H9 (cell line): ENCODE results near the gene COA6. TPM values are rescaled to one million over a fixed set of nuclear protein-coding genes. Genes with fewer than 3 reads are reported as not detected.
A peak's percentile ranks its signal among the peaks of the same experiment; 100 is the strongest.

Experiments
- DNase-seq: peaks from one replicate; pipeline ENCODE4 v3.0.0-alpha.2; 2017
- H2AFZ ChIP-seq: one replicate; pipeline ENCODE4 v1.6.1; 2013; ENCODE audit warnings: mild to moderate bottlenecking, low read length, control low read depth, moderate library complexity
- H2AK5ac ChIP-seq: 2 replicates; pipeline ENCODE4 v1.6.1; 2013; ENCODE audit warnings: low read length, control low read depth, mixed read lengths; ENCODE audit not compliant: insufficient read length
- H2BK120ac ChIP-seq: one replicate; pipeline ENCODE4 v1.6.1; 2013; ENCODE audit warnings: low read depth, mild to moderate bottlenecking, low read length, control low read depth, inconsistent platforms; ENCODE audit not compliant: poor library complexity, severe bottlenecking
- H2BK12ac ChIP-seq: 2 replicates; pipeline ENCODE4 v1.6.1; 2013; ENCODE audit warnings: low read length, control low read depth, mixed read lengths, low read depth; ENCODE audit not compliant: insufficient read length
- H2BK15ac ChIP-seq: 2 replicates; pipeline ENCODE4 v1.6.1; 2013; ENCODE audit warnings: low read depth, low read length, control low read depth
- H2BK20ac ChIP-seq: one replicate; pipeline ENCODE4 v1.6.1; 2013; ENCODE audit warnings: low read depth, mild to moderate bottlenecking, low read length, control low read depth, inconsistent platforms; ENCODE audit not compliant: poor library complexity, severe bottlenecking
- H2BK5ac ChIP-seq: 2 replicates; pipeline ENCODE4 v1.6.1; 2013; ENCODE audit warnings: low read length, control low read depth, mixed read lengths; ENCODE audit not compliant: insufficient read length
- H3K14ac ChIP-seq: 2 replicates; pipeline ENCODE4 v1.6.1; 2013; ENCODE audit warnings: low read length, control low read depth; ENCODE audit not compliant: insufficient read depth
- H3K18ac ChIP-seq: 2 replicates; pipeline ENCODE4 v1.6.1; 2013; ENCODE audit warnings: low read depth, mild to moderate bottlenecking, mixed read lengths, low read length, control low read depth; ENCODE audit not compliant: insufficient read length
- H3K23ac ChIP-seq: 2 replicates; pipeline ENCODE4 v1.6.1; 2013; ENCODE audit warnings: low read length, control low read depth, mixed read lengths, low read depth; ENCODE audit not compliant: insufficient read length
- H3K23me2 ChIP-seq: 2 replicates; pipeline ENCODE4 v1.6.1; 2013; ENCODE audit warnings: low read depth, mild to moderate bottlenecking, mixed read lengths, low read length, control low read depth; ENCODE audit not compliant: insufficient read length, poor library complexity, severe bottlenecking
- H3K27ac ChIP-seq: 2 replicates; pipeline ENCODE4 v1.5.1; 2013; ENCODE audit warnings: low read length, control low read depth, mixed read lengths, low read depth; ENCODE audit not compliant: insufficient read length
- H3K27me3 ChIP-seq: 2 replicates; pipeline ENCODE4 v1.6.1; 2013; ENCODE audit warnings: low read length, control low read depth, inconsistent platforms; ENCODE audit not compliant: insufficient read depth
- H3K4ac ChIP-seq: 2 replicates; pipeline ENCODE4 v1.6.1; 2013; ENCODE audit warnings: low read depth, mild to moderate bottlenecking, control low read depth, inconsistent platforms, low read length, moderate library complexity
- H3K4me1 ChIP-seq: 2 replicates; pipeline ENCODE4 v1.6.1; 2013; ENCODE audit warnings: low read length, control low read depth, inconsistent platforms; ENCODE audit not compliant: insufficient read depth
- H3K4me2 ChIP-seq: 2 replicates; pipeline ENCODE4 v1.6.1; 2013; ENCODE audit warnings: low read length, control low read depth, mixed read lengths; ENCODE audit not compliant: insufficient read length, insufficient read depth
- H3K56ac ChIP-seq: 2 replicates; pipeline ENCODE4 v1.6.1; 2013; ENCODE audit warnings: low read depth, mild to moderate bottlenecking, mixed read lengths, low read length, control low read depth; ENCODE audit not compliant: insufficient read length
- H3K79me1 ChIP-seq: 2 replicates; pipeline ENCODE4 v1.6.1; 2013; ENCODE audit warnings: low read depth, mild to moderate bottlenecking, moderate library complexity, low read length, control low read depth, inconsistent platforms; ENCODE audit not compliant: insufficient read depth, poor library complexity, severe bottlenecking
- H3K79me2 ChIP-seq: 2 replicates; pipeline ENCODE4 v1.6.1; 2013; ENCODE audit warnings: low read length, control low read depth, inconsistent platforms; ENCODE audit not compliant: insufficient read depth
- H3K9ac ChIP-seq: 2 replicates; pipeline ENCODE4 v1.6.1; 2013; ENCODE audit warnings: low read length, control low read depth, mixed read lengths; ENCODE audit not compliant: insufficient read length; ENCODE audit errors: extremely low read depth
- H3K9me3 ChIP-seq: one replicate; pipeline ENCODE4 v1.6.1; 2013; ENCODE audit warnings: low read depth, low read length, inconsistent platforms; ENCODE audit not compliant: control insufficient read depth
- H3T11ph ChIP-seq: one replicate; pipeline ENCODE4 v1.6.1; 2013; ENCODE audit warnings: mild to moderate bottlenecking, low read length, control low read depth, inconsistent platforms
- H4K20me1 ChIP-seq: one replicate; pipeline ENCODE4 v1.6.1; 2013; ENCODE audit not compliant: control insufficient read depth, insufficient read length, insufficient read depth
- H4K5ac ChIP-seq: 2 replicates; pipeline ENCODE4 v1.6.1; 2013; ENCODE audit warnings: low read depth, mild to moderate bottlenecking, mixed read lengths, low read length, control low read depth; ENCODE audit not compliant: insufficient read length
- H4K8ac ChIP-seq: replicated peaks from 2 replicates; pipeline ENCODE4 v1.6.1; 2013; ENCODE audit warnings: low read length, control low read depth, mixed read lengths, low read depth; ENCODE audit not compliant: insufficient read length
- H4K91ac ChIP-seq: 2 replicates; pipeline ENCODE4 v1.6.1; 2013; ENCODE audit warnings: low read depth, mild to moderate bottlenecking, moderate library complexity, mixed read lengths, low read length, control low read depth; ENCODE audit not compliant: insufficient read length
- H3K27ac Mint-ChIP-seq, 3 experiments: 2 replicates in 2 of 3; 3 replicates in 1 of 3; pipeline ENCODE4 v1.8.0; 2020 to 2021; ENCODE audit warnings: mixed read lengths in 3 of 3, mild to moderate bottlenecking in 1 of 3, moderate library complexity in 1 of 3
- H3K27me3 Mint-ChIP-seq: 2 replicates; pipeline ENCODE4 v1.8.0; 2021; ENCODE audit warnings: low read depth, mild to moderate bottlenecking, moderate library complexity, mixed read lengths
- H3K36me3 Mint-ChIP-seq, 3 experiments: 2 replicates in 2 of 3; 3 replicates in 1 of 3; pipeline ENCODE4 v1.8.0; 2020 to 2021; ENCODE audit warnings: low read depth in 3 of 3, mixed read lengths in 3 of 3; ENCODE audit not compliant: insufficient read depth in 1 of 3
- H3K4me1 Mint-ChIP-seq, 2 experiments: 2 replicates each; pipeline ENCODE4 v1.8.0; 2020; ENCODE audit warnings: mixed read lengths in 2 of 2
- H3K4me3 Mint-ChIP-seq, 2 experiments: 2 replicates in 1 of 2; 3 replicates in 1 of 2; pipeline ENCODE4 v1.8.0; 2020 to 2021; ENCODE audit warnings: mild to moderate bottlenecking in 2 of 2, mixed read lengths in 2 of 2, moderate library complexity in 1 of 2
- H3K9me3 Mint-ChIP-seq, 2 experiments: 2 replicates in 1 of 2; 3 replicates in 1 of 2; pipeline ENCODE4 v1.8.0; 2020; ENCODE audit warnings: mild to moderate bottlenecking in 2 of 2, mixed read lengths in 2 of 2, moderate library complexity in 1 of 2
- WGBS: extraction: QIAGEN DNeasy Blood & Tissue Kit; methylation state at CpG from one replicate; pipeline ENCODE4 v1.1.7; 2013; ENCODE audit warnings: missing lambda C conversion rate, low lambda C conversion rate, mixed read lengths; ENCODE audit not compliant: insufficient read length; ENCODE audit errors: extremely low coverage; 5-methylcytosine and 5-hydroxymethylcytosine counted together
- total RNA-seq: library from RNA; stranded (reverse); gene quantifications from 2 replicates; pipeline ENCODE4 v1.2.1, GENCODE V29; 2021
- TF ChIP-seq, protein P1 (sequence below): fragments of 200-600 bp; sonication (generic); conservative IDR thresholded peaks from 3 replicates; pipeline ENCODE4 v1.8.0; 2021; ENCODE audit warnings: antibody characterized with exemption, mild to moderate bottlenecking

Gene COA6
- total RNA-seq, 1 experiment from 2014 or later = 42.3 TPM

DNA sequence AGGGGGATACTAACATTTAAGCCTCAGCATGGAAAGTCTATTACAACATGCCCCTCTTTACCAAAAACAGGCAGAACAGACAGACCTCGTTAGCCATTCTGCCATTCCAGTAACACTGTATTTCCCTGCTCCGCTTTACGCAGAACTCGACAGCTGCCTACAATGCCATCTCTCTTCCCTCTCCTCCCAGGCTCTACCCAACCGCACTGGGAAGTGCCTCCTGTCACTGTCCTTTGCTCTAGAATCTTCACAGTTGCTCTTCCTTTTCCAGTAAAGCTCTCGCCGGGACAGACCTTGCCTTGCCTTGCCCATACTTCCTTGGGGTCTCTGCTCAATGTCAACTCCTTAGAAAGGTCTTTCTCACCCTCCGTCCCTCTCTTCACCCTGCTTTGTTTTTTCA lies 22.8 kb downstream of the COA6 start:
- no peak overlapping the region for H3K4ac ChIP-seq
- H3K79me2 ChIP-seq = 0 out of 2 replicates have a peak, but pooled peaks cover 2% of the 10 kb centered on the region
- no peak overlapping the region for H2BK120ac ChIP-seq
- H2BK12ac ChIP-seq = no peak overlapping the region
- no peaks in the 10 kb centered on the region for H3K4me1 Mint-ChIP-seq
- no peak overlapping the region for H3K27ac ChIP-seq
- no peak overlapping the region for H4K8ac ChIP-seq
- H3K14ac ChIP-seq = no peak overlapping the region
- H3K18ac ChIP-seq = no peak overlapping the region
- H3K36me3 Mint-ChIP-seq = peaks cover 6 to 29% (median 28%) of the 10 kb centered on the region in 3 experiments
- peak overlapping the region in 1 of 3 experiments; percentile 30; a peak in 3 of 7 replicates for H3K27ac Mint-ChIP-seq
- H3K9me3 ChIP-seq = no peaks in the 10 kb centered on the region
- H3K56ac ChIP-seq = no peak overlapping the region
- no peak overlapping the region for H2BK5ac ChIP-seq
- H3K4me2 ChIP-seq = no peak overlapping the region
- no peak overlapping the region for H2BK15ac ChIP-seq
- H4K5ac ChIP-seq = no peak overlapping the region
- H3K23me2 ChIP-seq = no peaks in the 10 kb centered on the region
- H4K91ac ChIP-seq = no peak overlapping the region
- DNase-seq = no peak
- H3K9me3 Mint-ChIP-seq = peaks cover 3 to 4% of the 10 kb centered on the region in 2 experiments; a peak in 3 of 5 replicates
- WGBS = no CpG with 5 or more reads among the region's 8 CpGs
- H2AK5ac ChIP-seq = no peak overlapping the region
- H3K4me1 ChIP-seq = no peaks in the 10 kb centered on the region
- H3K4me3 Mint-ChIP-seq = no peak overlapping the region
- H3K79me1 ChIP-seq = no peaks in the 10 kb centered on the region
- H3K9ac ChIP-seq = no peak overlapping the region
- TF ChIP-seq, protein P1, sequence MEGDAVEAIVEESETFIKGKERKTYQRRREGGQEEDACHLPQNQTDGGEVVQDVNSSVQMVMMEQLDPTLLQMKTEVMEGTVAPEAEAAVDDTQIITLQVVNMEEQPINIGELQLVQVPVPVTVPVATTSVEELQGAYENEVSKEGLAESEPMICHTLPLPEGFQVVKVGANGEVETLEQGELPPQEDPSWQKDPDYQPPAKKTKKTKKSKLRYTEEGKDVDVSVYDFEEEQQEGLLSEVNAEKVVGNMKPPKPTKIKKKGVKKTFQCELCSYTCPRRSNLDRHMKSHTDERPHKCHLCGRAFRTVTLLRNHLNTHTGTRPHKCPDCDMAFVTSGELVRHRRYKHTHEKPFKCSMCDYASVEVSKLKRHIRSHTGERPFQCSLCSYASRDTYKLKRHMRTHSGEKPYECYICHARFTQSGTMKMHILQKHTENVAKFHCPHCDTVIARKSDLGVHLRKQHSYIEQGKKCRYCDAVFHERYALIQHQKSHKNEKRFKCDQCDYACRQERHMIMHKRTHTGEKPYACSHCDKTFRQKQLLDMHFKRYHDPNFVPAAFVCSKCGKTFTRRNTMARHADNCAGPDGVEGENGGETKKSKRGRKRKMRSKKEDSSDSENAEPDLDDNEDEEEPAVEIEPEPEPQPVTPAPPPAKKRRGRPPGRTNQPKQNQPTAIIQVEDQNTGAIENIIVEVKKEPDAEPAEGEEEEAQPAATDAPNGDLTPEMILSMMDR = no peak
- H2AFZ ChIP-seq = no peak overlapping the region
- H4K20me1 ChIP-seq = no peaks in the 10 kb centered on the region
- H3T11ph ChIP-seq = no peak overlapping the region
- no peaks in the 10 kb centered on the region for H3K27me3 ChIP-seq
- H2BK20ac ChIP-seq = no peak overlapping the region
- no peak overlapping the region for H3K23ac ChIP-seq
- H3K27me3 Mint-ChIP-seq = no peaks in the 10 kb centered on the region
